PC-3 (cell line): ENCODE data around the gene LRRC10B.

Source experiments
- CTCF ChIP-seq: fragments of 300-600 bp; sonication (generic); conservative IDR thresholded peaks from 2 replicates; pipeline ENCODE4 v1.5.1; 2017; ENCODE audit warnings: antibody characterized with exemption, low read depth, mild to moderate bottlenecking, low read length
- EZH2 ChIP-seq: fragments of 300-600 bp; sonication (generic); IDR thresholded peaks from one replicate; pipeline ENCODE4 v1.6.1; 2017; ENCODE audit warnings: antibody characterized with exemption, mild to moderate bottlenecking, low read length; ENCODE audit not compliant: unreplicated experiment

GRCh38 chr11:61514050-61514917 is 5.7 kb downstream of the LRRC10B start:
- TF ChIP-seq CTCF: no peak
- TF ChIP-seq EZH2: no peak
